ENCODE data around the gene SCGB1C2.
"Not testable (repeated sequence)": the region's sequence is repeated elsewhere in the genome, so short reads cannot be mapped to it uniquely, and the experiment has no call there.

Gene SCGB1C2

DNA sequence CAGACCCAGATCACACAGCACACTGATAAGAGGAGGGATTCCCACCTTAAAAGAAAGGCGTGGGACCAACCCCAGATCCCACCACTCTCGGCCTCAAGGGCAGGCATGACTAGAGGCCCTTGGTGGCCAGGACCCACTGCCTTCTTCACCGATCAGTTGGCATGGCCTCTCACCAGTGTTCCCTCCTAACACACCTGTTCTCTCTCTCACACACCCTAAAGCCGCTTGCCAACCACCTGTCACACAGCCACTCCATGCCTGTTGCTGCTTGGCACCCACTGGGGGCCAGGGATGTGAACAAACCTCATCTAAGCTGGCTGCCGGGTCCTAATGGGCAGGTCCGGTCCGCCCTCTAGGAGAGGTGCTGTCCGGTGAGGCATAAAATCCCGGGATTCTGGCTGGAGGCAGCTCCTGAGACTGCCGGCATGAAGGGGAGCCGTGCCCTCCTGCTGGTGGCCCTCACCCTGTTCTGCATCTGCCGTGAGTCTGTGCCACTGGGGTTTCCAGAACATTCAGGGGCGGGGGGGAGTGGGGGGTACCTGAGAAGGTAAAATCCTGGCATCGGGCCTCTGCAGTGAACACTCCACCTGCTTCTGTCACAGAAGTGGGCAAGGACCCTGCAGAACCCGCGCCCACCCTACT is at the start of gene SCGB1C2:
Gene SCGB1C2 (plus strand): TSS at position 404 of the 642 bp plus-strand sequence. CDS start 22 bp downstream, at position 426.
- DNase-seq: peak; percentile 43

DNA sequence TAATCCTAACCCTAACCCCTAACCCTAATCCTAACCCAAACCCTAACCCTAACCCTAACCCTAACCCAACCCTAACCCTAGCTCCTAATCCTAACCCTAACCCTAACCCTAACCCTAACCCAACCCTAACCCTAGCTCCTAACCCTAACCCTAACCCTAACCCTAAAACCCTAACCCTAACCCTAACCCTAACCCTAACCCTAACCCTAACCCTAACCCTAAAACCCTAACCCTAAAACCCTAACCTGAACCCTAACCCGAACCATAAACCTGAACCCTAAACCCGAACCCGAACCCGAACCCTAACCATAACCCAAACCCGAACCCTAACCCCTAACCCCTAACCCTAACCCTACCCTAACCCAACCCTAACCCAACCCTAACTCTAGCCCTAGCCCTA is 24.3 kb upstream of the SCGB1C2 start:
- DNase-seq: not testable (repeated sequence)

- DNase-seq: not testable (repeated sequence)
Observed at GRCh38 chr17:118339-118917, 18.9 kb upstream of the SCGB1C2 start.

DNA sequence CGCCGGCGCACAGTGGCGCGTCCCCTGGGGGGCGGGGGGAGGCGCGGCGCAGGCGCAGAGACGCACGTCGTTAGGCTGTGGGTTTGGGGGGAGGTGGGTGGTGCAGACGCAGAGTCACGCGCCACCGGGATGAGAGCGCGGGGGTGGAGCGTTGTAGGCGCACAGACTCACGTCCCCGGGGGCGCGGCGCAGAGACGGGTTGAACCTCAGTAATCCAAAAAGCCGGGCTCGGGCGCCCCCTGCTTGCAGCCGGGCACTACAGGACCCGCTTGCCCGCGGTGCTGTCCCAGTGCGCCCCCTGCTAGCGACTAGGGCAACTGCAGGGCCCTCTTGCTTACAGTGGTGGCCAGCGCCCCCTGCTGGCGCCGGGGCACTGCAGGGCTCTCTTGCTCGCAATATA is 3.4 kb upstream of the SCGB1C2 start:
- DNase-seq: not testable (repeated sequence)

DNA sequence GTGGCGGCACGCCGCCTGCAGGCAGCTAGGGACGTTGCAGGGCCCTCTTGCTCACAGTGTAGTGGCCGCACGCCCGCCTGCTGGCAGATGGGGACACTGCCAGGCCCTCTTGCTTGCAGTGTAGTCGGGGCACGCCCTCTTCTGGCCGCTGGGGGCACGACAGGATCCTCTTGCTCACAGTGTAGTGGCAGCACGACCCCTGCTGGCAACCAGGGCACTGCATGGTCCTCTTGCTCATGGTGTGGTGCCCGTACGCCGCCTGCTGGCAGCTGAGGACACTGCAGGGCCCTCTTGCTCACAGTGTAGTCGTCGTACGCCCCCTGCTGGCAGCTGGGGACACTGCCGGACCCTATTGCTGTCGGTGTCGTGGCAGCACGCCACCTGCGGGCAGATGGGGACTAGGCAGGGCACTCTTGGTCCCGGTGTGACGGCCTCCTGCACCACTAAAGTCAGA is 3.0 kb upstream of the SCGB1C2 start:
- DNase-seq: peak; percentile 61

DNA sequence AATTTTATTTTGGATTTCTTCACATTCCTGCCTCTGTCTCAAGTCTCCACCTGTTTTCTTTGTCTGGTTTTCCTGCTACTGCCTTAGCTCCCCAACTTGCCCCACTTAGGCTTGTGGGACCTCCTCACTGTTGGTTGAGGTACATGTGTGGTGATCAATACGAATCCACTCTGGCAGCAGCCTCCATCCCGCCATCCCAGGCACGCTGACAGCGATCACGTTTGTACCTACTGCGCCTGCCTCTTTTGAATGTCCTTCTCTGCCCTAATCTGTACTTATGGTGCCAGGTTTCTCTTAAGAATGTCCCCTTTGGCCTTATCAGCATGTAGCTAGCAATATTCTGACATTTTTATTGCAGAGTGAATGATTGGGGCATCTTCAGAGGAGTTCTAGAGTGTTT is 2.3 kb upstream of the SCGB1C2 start:
- DNase-seq: not testable (repeated sequence)

DNA sequence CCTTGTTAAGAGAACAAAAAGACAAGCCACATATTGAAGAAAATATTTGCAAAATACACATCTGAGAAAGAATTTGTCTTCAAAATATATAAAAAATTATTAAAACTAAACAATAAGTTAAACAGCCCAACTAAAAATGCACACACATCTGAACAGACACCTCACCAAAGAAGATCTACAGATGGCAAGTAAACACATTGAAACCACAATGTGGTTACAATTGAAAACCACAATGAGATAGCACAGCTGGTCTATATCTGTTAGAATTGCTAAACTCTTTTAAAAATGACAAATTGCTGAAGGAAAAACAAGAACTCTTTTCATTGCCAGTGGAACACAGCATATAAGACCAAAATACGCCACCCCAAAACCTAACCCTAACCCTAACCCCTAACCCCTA is 1.5 kb upstream of the SCGB1C2 start:
- DNase-seq: not testable (repeated sequence)

GRCh38 chr17:136531-136930 is 838 bp upstream of the SCGB1C2 start:
- DNase-seq: peak; percentile 91

DNA sequence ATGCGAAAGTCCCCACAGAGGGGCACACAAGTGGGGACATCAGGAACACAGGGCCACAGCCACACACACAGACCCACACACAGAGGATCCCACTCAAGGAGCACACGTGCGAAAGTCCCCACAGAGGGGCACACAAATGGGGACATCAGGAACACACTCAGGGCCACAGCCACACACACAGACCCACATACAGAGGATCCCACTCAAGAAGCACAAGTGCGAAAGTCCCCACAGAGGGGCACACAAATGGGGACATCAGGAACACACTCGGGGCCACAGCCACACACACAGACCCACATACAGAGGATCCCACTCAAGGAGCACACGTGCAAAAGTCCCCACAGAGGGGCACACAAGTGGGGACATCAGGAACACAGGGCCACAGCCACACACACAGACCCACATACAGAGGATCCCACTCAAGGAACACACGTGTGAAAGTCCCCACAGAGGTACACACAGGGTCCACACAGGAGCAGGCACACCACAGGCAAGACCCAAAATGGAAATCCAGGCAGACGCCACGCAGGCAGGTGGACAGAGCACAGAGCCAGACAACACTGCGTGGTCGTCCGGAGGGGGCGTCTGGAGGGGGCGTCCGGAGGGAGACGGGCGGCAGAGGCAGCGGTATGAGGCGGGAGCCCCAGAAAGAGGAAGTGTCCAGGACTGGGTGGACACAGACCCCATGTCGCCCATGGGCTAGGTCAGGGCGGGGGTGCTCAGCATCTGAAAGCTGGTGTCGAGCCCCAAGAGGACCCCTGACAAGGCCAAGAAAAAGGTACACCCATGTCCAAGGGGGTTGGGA is 2.2 kb downstream of the SCGB1C2 start:
- peak; percentile 51 for DNase-seq

DNA sequence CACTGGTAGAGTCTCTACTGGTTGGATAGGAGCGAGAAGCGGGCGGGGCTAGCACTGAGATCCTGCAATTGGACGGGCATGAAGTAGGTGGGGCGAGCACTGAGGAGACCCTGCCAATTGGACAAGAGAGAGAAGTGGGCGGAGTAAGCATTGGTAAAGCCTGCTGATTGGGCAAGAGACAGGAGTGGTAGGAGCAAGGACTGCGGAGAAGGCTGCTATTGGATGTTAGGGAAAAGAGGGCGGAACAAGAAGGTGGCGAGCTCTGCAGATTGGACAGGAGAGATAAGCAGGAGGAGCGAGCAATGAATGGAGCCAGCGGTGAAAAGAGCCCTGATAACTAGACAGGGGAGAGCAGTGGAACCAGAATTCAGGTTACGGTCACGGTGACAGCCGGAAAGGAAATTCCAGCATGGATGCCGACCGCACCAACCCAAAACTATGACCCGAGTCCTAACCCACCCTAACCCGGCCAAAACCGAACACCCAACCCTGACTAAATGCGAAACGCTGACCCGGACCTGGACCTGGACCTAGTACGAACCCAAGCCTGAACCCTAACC is 4.8 kb downstream of the SCGB1C2 start:
- peak; percentile 62 for DNase-seq

DNA sequence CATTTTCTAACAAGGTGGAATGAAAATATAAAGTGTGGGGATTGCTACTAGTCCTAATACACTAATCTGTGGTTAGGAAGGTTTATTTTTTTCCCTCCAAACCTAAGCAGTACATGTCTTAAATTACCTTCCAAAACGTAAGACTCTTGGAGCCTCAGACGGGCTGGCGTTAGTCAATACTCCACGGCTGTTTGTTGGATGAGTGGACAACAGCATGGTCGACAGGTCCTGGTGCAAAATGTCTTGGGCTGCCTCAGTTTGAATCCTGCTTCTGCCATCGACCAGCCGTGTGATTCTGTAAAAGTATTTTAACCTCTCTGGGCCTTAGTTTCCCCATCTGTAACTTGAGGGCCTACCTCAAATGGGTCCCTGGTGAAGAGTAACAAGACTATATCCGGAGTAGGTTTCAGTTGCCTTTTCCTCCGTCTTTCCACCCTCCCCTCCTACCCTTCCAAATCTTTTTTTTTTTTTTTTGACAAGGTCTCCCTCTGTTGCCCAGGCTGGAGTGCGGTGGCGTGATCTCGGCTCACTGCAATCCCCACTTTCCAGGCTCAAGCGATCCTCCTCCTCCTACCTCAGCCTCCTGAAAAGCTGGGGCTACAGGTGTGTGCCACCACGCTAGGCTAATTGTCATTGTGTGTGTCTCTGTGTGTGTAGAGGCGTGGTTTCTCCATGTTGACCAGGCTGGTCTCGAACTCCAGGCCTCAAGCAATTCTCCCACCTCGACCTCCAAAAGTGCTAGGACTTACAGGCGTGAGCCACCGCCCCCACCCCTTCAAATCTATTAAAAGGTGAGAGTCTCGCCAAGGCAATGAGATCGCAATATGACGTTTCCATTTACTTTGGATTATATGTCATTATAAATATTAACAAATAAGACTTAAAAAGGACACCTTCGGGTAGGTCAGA is 5.8 kb downstream of the SCGB1C2 start:
- DNase-seq: peak; percentile 48

GRCh38 chr17:143785-144281 is 6.5 kb downstream of the SCGB1C2 start:
- DNase-seq: peak; percentile 95

DNA sequence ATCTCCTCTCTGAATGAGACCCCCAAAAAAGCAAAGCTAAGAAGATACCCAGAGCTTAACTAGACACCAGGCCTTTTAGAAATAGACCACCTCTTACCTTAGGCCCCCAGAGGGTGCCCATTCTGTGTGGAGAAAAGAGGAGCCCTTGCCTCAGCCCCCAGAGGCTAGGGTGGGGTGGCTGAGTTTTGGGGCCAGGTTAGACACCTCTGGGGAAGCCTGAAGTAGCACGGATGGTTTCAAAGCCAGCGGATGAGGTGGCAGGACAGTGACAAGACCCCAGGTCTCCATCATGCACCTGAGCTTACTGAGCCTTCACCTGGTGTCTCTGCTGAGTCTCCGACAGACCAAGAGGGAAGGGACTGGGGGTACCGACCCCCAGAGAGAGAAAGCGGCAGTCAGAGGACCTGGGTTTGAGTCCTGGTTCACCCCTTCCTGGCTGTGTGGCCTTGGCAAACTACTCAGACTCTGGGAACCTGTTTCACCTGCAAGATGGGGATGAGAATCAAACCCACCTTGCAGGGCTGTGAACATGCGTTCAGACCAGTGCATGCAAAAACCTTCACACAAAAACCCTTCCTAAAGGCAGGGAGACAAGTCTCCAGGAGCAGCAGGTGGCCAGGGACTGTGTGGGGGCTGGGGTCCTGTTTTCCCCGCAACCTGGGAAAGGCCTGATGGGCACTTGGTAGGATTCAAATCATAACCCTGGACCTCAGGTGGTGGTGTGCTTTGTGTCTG is 7.7 kb downstream of the SCGB1C2 start:
- DNase-seq: peak; percentile 55

DNA sequence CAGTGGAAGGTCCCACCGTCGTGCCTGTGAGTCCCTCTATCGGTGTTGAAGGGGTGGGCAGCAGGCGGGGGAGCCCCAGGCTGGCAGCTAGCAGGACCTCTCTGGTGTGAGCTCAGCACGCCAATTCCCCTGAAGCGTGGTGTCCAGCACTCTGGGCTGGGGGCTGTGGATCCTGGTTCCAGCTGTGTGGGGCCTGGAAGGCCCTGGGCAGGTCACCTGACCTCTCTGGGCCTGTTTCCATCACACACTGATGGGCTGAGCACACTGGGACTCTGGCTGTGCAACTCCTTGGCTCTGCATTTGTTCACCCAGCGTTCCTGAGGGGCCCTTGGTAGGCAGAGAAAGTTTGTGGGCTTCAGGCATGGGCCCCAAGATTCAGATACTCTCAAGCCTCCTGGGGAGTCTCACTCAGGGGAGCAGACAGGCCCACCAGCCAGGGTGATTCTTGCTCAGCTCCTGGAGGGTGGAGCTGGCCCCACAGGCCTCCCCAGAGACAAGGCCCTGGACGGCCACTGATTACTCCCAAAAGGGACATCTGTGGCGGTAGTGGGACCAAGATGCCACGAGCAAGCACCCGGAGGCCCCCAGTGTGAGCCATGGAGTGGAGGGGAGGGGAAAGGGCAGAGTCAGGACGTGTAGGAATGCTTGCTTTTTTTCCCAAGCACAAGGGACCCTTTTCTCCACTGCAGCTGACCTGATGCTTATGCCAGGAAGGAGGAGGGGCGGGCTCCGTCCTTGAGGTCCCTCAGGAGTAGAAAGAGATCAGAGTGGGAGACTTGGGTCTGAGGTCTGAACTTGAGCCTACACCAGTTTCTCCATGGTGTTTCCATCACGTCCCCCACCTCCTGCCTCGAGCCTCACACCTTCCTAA is 8.5 kb downstream of the SCGB1C2 start:
- peak; percentile 51 for DNase-seq

GRCh38 chr17:146546-146945 is 9.2 kb downstream of the SCGB1C2 start:
- DNase-seq: peak; percentile 31

DNA sequence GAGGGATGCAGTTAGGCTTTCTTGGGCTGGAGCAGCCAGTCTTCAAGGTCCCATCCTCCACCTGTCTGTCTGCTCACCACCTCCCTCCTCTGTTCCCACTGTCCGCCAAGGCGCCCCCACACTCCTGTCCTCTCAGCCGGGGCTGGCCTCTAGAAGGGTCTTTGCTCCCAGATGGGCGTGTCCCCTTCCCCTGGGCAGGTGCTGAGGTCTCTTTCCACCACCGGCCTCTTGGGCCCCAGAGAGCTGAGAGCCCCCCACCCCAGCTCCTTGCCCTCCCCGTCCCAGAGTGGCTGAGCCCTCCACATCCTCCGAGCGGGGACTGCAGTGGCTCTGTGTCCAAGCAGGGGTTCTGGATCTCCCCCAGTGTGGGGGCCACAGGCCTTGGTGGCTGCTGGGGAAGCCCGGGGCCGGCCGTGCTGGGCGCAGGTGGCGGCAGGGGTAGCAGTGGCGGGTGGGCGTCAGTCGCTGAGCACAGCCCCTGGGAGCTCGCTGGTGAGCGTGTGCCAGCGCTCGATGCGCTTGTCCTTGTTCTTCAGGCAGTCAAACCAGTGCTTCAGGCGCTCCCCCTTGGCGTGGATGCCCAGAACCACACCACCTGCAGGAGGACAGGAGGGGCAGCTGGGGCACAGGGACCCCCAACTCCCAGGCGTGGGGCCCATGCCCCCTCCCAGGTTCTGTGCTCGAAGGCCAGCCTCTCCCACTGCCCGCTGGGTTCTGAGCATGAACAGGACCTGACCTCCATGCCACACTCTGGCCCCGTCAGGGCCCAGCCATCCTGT is 9.8 kb downstream of the SCGB1C2 start:
- peak; percentile 58 for DNase-seq

DNA sequence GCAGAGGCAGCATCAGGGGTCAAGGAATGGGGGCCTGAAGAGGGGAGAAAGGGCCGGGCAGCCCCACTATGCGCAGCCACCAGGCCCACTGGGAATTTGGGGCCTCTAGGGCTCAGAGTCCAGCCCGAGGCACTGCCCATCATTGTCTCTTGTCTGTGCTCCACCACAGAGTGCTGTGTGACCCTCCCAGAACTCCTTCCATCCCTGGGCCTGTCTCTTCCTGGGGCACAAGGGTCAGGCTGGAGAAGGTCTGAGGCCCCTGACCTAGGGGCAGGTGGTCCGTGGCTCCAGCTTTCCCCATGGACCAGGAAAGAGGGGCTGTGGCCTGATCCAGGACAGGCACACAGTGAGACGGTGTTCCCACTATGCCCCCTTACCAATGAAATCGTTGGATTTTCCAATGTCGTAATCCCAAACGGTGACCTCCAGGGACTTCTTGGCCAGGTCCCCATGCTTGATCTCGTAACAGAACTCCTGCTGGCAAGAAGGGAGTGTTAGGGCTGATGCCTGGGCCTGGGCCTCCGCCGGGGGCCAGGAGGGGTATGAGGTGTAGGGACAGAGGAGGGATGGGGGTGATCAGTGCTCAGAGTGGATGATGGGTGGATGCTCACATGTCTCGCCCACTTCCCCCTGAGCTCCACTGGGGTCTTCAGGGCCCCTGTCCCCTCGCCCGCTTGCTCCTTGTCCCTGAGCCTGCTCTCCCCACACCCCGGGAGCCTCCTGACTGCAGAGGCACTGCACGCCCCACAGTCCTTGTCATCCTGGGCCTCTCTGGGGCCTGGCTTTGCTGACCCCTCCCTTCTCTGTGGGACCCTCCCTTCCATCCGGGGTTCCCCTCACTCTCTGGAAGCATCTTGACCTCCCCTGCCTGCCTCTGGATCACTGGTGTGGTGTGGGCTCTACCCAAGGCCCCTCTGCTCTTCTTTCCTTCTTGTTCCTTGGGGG is 10.7 kb downstream of the SCGB1C2 start:
- peak; percentile 36 for DNase-seq

GRCh38 chr17:148757-149156 is 11.4 kb downstream of the SCGB1C2 start:
- no peak for DNase-seq
